Loucy (cell line): ENCODE results near the gene CACNA1S.

Source experiments
- H2AFZ ChIP-seq: fragments of 200-600 bp; sonication (generic); 2 replicates; pipeline ENCODE4 v1.6.0; 2016; ENCODE audit warnings: antibody characterized with exemption, mild to moderate bottlenecking, low read length, moderate library complexity
- H3F3A ChIP-seq: fragments of 200-600 bp; 2 replicates; pipeline ENCODE4 v1.6.0; 2016; ENCODE audit warnings: antibody characterized with exemption, low read depth, mild to moderate bottlenecking
- H3K27me3 ChIP-seq: fragments of 200-600 bp; sonication (generic); 2 replicates; pipeline ENCODE4 v1.6.1; 2014; ENCODE audit warnings: low read length, mild to moderate bottlenecking; ENCODE audit not compliant: insufficient read depth, poor library complexity, severe bottlenecking
- H3K36me3 ChIP-seq: fragments of 200-600 bp; sonication (generic); 2 replicates; pipeline ENCODE4 v1.6.1; 2016; ENCODE audit warnings: low read length; ENCODE audit not compliant: insufficient read depth
- H3K4me1 ChIP-seq: fragments of 200-600 bp; sonication (generic); 2 replicates; pipeline ENCODE4 v1.5.1; 2014; ENCODE audit warnings: low read length, mild to moderate bottlenecking; ENCODE audit not compliant: insufficient read depth, poor library complexity, severe bottlenecking
- H3K4me2 ChIP-seq: fragments of 200-600 bp; sonication (generic); 2 replicates; pipeline ENCODE4 v1.6.0; 2014; ENCODE audit warnings: antibody characterized with exemption, low read length, low read depth, mild to moderate bottlenecking; ENCODE audit not compliant: poor library complexity, severe bottlenecking
- H3K4me3 ChIP-seq: fragments of 200-600 bp; sonication (generic); 2 replicates; pipeline ENCODE4 v1.5.1; 2014; ENCODE audit warnings: low read length, mild to moderate bottlenecking, mixed read lengths; ENCODE audit not compliant: poor library complexity, severe bottlenecking
- H3K79me2 ChIP-seq: fragments of 200-600 bp; sonication (generic); 2 replicates; pipeline ENCODE4 v1.6.1; 2014; ENCODE audit warnings: low read length; ENCODE audit not compliant: insufficient read depth
- H3K9ac ChIP-seq: fragments of 200-600 bp; sonication (generic); 2 replicates; pipeline ENCODE4 v1.6.0; 2014; ENCODE audit warnings: mild to moderate bottlenecking, low read depth, low read length, moderate library complexity; ENCODE audit not compliant: poor library complexity, severe bottlenecking
- H3K9me2 ChIP-seq: fragments of 200-600 bp; sonication (generic); replicated peaks from 2 replicates; pipeline ENCODE4 v1.6.1; 2016; ENCODE audit warnings: low read depth, low read length, mixed read lengths
- H3K9me3 ChIP-seq: fragments of 200-600 bp; sonication (generic); 2 replicates; pipeline ENCODE4 v1.6.1; 2014; ENCODE audit warnings: mild to moderate bottlenecking, antibody characterized with exemption, low read length, low read depth; ENCODE audit not compliant: insufficient read depth
- H4K20me1 ChIP-seq: fragments of 200-600 bp; sonication (generic); 2 replicates; pipeline ENCODE4 v1.6.0; 2014; ENCODE audit warnings: antibody characterized with exemption, low read length, mild to moderate bottlenecking; ENCODE audit not compliant: insufficient read depth, poor library complexity, severe bottlenecking
- CTCF ChIP-seq: fragments of 200-600 bp; sonication (generic); conservative IDR thresholded peaks from 2 replicates; pipeline ENCODE4 v1.5.1; 2014; ENCODE audit warnings: mild to moderate bottlenecking, antibody characterized with exemption, low read length
- EZH2phosphoT487 ChIP-seq: fragments of 200-600 bp; IDR thresholded peaks from 2 replicates; pipeline ENCODE4 v1.6.1; 2018; ENCODE audit warnings: antibody characterized with exemption, mild to moderate bottlenecking, moderate library complexity, borderline replicate concordance

The CACNA1S gene

DNA sequence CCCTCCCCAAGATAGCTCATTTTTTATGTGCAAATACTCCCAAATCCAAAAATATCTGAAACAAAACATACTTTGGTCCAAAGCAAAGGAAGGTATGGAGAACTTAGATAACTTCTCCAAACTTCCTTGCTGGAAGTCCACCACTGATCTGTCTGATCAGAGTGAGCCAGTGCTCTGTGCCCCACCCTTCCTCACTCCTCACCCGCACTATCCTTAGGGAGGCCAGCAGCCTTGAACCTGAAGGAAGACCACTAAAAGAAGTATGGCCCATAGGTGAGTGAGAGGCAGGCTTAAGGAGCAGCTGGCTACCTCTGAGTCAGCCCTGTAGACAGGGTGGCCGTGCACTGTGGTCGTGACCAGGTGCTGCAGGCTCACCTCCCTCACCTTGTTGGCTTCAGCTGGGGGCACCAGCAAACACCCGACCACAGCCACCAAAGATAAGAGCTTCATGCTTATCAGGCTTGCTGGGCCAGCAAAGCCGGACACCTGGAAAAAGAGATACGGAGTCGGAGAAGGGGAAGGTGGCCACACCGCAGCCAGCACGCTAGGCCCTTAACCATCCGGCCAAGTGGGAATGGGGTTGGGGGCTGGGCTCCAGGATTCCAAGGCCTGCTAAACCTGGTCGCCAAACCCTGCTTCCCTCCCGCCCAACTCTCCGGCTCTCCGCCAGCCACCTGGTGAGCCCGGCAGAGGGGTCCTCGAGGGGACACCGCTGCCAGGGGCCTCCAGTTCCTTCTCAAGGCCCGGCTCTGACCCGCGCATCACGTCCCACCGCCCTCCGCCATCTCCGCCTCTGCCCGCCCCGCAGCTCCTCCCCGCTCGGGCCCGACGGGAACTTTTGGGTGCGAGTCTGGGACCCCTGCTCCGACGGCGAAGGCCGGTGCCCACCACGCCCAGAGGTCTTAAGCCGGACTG, 41.5 kb upstream of the CACNA1S start:
- Histone ChIP-seq H3K4me3 (peak overlapping the region; percentile 77), H3K4me2 (peak overlapping the region; percentile 97), H3K9me2 (no peaks in the 10 kb centered on the region), H3K9ac (peak overlapping the region; percentile 75), H3K9me3 (no peaks in the 10 kb centered on the region), H3K36me3 (peaks cover 6% of the 10 kb centered on the region; the same call in 1 of the 2 replicates), H3K4me1 (peaks cover 18% of the 10 kb centered on the region), H4K20me1 (no peaks in the 10 kb centered on the region), H3K27me3 (no peaks in the 10 kb centered on the region), H3K79me2 (peaks cover 11% of the 10 kb centered on the region), H2AFZ (peak overlapping the region; percentile 88), H3F3A (no peaks in the 10 kb centered on the region)
- no peak for TF ChIP-seq CTCF
- no peak for TF ChIP-seq EZH2phosphoT487

GRCh38 chr1:201149400-201149799, 37.2 kb upstream of the CACNA1S start:
- H3K36me3 ChIP-seq = peaks cover 32% of the 10 kb centered on the region; the same call in 1 of the 2 replicates
- H3K27me3 ChIP-seq = no peaks in the 10 kb centered on the region
- H3K4me2 ChIP-seq = no peak overlapping the region
- H3K9ac ChIP-seq = no peak overlapping the region
- no peak overlapping the region for H3K4me3 ChIP-seq
- no peak overlapping the region for H2AFZ ChIP-seq
- H3F3A ChIP-seq = no peaks in the 10 kb centered on the region
- no peaks in the 10 kb centered on the region for H3K9me3 ChIP-seq
- H4K20me1 ChIP-seq = no peaks in the 10 kb centered on the region
- H3K4me1 ChIP-seq = peaks cover 15% of the 10 kb centered on the region
- H3K9me2 ChIP-seq = no peaks in the 10 kb centered on the region
- H3K79me2 ChIP-seq = peaks cover 11% of the 10 kb centered on the region
- TF ChIP-seq EZH2phosphoT487 (no peak), CTCF (peak; percentile 72)

DNA sequence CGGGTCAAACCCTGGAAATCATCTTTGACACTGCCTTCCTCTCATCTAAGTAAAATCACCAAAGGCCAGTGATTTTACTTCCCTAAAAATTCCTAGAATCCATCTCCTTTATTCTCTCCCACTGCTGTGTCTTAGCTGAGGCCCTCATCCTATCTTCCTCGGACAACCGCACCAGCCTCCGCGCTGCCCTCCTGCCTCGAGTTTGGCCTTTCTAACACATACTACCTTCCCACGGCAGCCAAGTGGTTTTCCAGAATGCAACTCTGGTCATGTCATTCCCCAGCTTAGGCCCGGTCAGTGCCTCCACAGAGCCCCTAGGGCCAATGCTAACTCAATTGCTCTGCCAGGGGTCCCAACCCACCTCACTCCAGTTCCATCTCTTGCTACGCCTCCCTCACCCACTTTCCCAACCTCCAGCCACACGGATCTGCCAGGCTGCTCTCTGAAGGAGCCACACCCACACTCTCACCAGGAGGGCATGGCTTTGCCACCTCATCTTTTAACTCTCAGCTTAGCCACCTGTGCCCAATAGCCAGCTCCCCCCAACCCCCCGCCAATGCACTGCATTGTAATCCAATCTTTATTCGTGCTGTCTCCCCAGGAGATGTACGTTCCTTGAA, 35.3 kb upstream of the CACNA1S start:
- H3K9me2 ChIP-seq = no peaks in the 10 kb centered on the region
- H4K20me1 ChIP-seq = no peaks in the 10 kb centered on the region
- no peaks in the 10 kb centered on the region for H3K27me3 ChIP-seq
- peaks cover 51% of the 10 kb centered on the region; the same call in 1 of the 2 replicates for H3K36me3 ChIP-seq
- no peak overlapping the region for H2AFZ ChIP-seq
- H3K9ac ChIP-seq = no peak overlapping the region
- no peaks in the 10 kb centered on the region for H3K79me2 ChIP-seq
- TF ChIP-seq EZH2phosphoT487 = no peak
- TF ChIP-seq CTCF = no peak
- H3K4me2 ChIP-seq = no peak overlapping the region
- H3K4me3 ChIP-seq = no peak overlapping the region
- no peaks in the 10 kb centered on the region for H3F3A ChIP-seq
- H3K4me1 ChIP-seq = peaks cover 3% of the 10 kb centered on the region
- no peaks in the 10 kb centered on the region for H3K9me3 ChIP-seq
